Nasal cavity respiratory epithelium epithelial cell of viscerocranial mucosa (primary cell): Measurements from ENCODE around the gene SDHAF4. TPM values are rescaled to one million over a fixed set of nuclear protein-coding genes. Genes with fewer than 3 reads are reported as not detected.

Experiments used
- total RNA-seq: library from RNA; depleted of rRNA; stranded (reverse); fragments of >200 nt; gene quantifications from 2 replicates; pipeline ENCODE4 v1.2.3, GENCODE V29; 2014

Gene SDHAF4
- total RNA-seq = 7.7 and 11.3 TPM in 2 replicates

DNA sequence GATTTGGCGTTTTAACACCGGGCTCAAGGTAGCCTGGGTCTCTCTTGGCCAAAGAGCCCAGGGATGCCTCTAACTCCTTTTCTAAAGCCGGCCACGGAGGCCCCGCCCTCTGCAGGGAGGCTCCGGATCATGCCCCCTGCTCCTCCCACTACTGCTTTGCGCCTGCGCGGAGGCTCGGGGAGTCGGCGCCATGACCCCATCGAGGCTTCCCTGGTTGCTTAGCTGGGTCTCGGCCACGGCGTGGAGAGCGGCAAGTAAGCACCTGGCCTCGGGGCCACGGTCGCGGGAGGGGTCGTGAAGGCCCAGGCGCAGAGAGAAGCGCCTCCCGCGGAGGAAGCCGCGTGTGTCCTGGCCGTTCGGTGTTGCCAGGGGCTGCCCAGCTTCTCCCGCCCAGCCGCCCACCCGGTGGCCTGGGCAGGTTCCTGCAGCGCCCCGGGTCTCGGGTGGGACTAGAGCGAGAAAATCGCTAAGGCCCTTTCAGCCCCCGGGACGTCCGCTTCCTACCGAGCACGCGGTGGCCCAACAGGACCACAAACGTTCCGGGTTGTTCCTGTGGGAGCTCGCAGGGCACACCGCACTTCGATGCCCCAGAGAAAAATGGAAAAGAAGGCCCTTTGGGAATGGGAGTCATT lies at the start of gene SDHAF4:
TSS of gene SDHAF4 (plus strand) at position 180 of the 632 bp plus-strand sequence. CDS start at position 191, 11 bp downstream.

Other genes with a start within 250 kb of the SDHAF4 start
- gene FAM135A, start 153.4 kb upstream of the SDHAF4 start, total RNA-seq = 75.8 and 88.9 TPM in 2 replicates
- gene SMAP1, start 101.0 kb downstream of the SDHAF4 start, total RNA-seq = 20.8 and 23.6 TPM in 2 replicates